PFSK-1 (cell line): ENCODE results near the gene EML4.

Source experiments
- FOXP2 ChIP-seq: optimal IDR thresholded peaks from 2 replicates; pipeline ENCODE3; 2011; ENCODE audit warnings: borderline replicate concordance, control low read depth, inconsistent platforms; ENCODE audit not compliant: insufficient read depth; ENCODE audit errors: extremely low read length, extremely low read depth
- POLR2AphosphoS5 ChIP-seq: IDR thresholded peaks from 2 replicates; pipeline ENCODE4 v1.6.1; 2012; ENCODE audit warnings: low read depth, mild to moderate bottlenecking, control low read depth, low read length, moderate library complexity
- SIN3A ChIP-seq: IDR thresholded peaks from 2 replicates; pipeline ENCODE4 v1.6.1; 2012; ENCODE audit warnings: mild to moderate bottlenecking, low read length, moderate library complexity, borderline replicate concordance; ENCODE audit not compliant: insufficient read depth
- TAF1 ChIP-seq: IDR thresholded peaks from 2 replicates; pipeline ENCODE4 v1.6.1; 2012; ENCODE audit warnings: low read length, control low read depth, borderline replicate concordance; ENCODE audit not compliant: insufficient read depth
- TF ChIP-seq, protein P1 (sequence below), 2 experiments: IDR thresholded peaks; 2 replicates each; pipeline versions ENCODE4 v1.6.1 to v1.8.0; 2011 to 2012; ENCODE audit warnings: low read depth in 2 of 2, low read length in 2 of 2, control low read depth in 1 of 2, inconsistent platforms in 1 of 2, mild to moderate bottlenecking in 1 of 2, moderate library complexity in 1 of 2; ENCODE audit not compliant: insufficient read depth in 1 of 2

DNA sequence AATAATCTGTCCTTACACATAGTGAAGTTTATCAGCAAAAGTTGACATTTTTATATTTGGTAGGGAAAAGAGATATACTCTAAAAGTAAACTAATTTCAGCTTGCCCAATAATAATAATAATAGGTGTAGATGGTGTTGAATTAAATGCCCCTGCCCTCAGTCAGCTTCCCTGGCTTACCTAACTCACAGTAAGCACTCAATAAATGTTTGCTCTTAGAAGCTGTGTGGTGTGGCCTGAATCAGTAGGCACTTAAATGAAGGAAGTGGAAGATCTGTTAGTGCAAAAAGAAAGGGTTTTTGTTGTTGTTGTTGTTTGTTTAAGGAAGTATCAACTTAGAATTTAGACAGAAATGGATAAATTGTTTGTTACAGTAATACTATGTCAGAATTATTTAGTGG, 36.2 kb downstream of the EML4 start:
- TF ChIP-seq SIN3A, result no peak
- TF ChIP-seq, protein P1, sequence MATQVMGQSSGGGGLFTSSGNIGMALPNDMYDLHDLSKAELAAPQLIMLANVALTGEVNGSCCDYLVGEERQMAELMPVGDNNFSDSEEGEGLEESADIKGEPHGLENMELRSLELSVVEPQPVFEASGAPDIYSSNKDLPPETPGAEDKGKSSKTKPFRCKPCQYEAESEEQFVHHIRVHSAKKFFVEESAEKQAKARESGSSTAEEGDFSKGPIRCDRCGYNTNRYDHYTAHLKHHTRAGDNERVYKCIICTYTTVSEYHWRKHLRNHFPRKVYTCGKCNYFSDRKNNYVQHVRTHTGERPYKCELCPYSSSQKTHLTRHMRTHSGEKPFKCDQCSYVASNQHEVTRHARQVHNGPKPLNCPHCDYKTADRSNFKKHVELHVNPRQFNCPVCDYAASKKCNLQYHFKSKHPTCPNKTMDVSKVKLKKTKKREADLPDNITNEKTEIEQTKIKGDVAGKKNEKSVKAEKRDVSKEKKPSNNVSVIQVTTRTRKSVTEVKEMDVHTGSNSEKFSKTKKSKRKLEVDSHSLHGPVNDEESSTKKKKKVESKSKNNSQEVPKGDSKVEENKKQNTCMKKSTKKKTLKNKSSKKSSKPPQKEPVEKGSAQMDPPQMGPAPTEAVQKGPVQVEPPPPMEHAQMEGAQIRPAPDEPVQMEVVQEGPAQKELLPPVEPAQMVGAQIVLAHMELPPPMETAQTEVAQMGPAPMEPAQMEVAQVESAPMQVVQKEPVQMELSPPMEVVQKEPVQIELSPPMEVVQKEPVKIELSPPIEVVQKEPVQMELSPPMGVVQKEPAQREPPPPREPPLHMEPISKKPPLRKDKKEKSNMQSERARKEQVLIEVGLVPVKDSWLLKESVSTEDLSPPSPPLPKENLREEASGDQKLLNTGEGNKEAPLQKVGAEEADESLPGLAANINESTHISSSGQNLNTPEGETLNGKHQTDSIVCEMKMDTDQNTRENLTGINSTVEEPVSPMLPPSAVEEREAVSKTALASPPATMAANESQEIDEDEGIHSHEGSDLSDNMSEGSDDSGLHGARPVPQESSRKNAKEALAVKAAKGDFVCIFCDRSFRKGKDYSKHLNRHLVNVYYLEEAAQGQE (IDR thresholded peaks at IDR 0.05; ENCODE audit: insufficient read depth in 1 of 2, low read depth in 2 of 2, low read length in 2 of 2), result no peak
- no peak for TF ChIP-seq POLR2AphosphoS5
- TF ChIP-seq TAF1, result no peak
- no peak for TF ChIP-seq FOXP2
